H1 (cell line): ENCODE results near the gene CCDC182.

Source experiments
- BACH1 ChIP-seq: IDR thresholded peaks from 2 replicates; pipeline ENCODE4 v1.6.1; 2012; ENCODE audit warnings: low read length, improper control_type of control experiment
- EGR1 ChIP-seq: IDR thresholded peaks from 2 replicates; pipeline ENCODE4 v1.6.1; 2011; ENCODE audit warnings: low read depth, low read length, borderline replicate concordance
- GABPA ChIP-seq: IDR thresholded peaks from 2 replicates; pipeline ENCODE4 v1.6.1; 2011; ENCODE audit warnings: mild to moderate bottlenecking, low read length, moderate library complexity, borderline replicate concordance; ENCODE audit not compliant: insufficient read depth
- POLR2A ChIP-seq, 2 experiments: IDR thresholded peaks; 1 replicate in 1 of 2; 2 replicates in 1 of 2; pipeline ENCODE4 v1.6.1; 2011; ENCODE audit warnings: low read depth in 2 of 2, low read length in 2 of 2, mild to moderate bottlenecking in 2 of 2; ENCODE audit errors: control extremely low read depth in 1 of 2
- RNF2 ChIP-seq: fragments of 200-900, 300-1000 bp; sonication (generic); IDR thresholded peaks from 2 replicates; pipeline ENCODE4 v1.7.1; 2016; ENCODE audit warnings: borderline replicate concordance, low read depth, mild to moderate bottlenecking, antibody characterized with exemption, low read length; ENCODE audit not compliant: poor library complexity, severe bottlenecking; ENCODE audit errors: missing control alignments
- TBP ChIP-seq: IDR thresholded peaks from 2 replicates; pipeline ENCODE4 v1.6.1; 2011; ENCODE audit warnings: low read depth, low read length, improper control_type of control experiment
- ZNF274 ChIP-seq: IDR thresholded peaks from 2 replicates; pipeline ENCODE4 v1.7.0; 2012; ENCODE audit warnings: low read length, borderline replicate concordance; ENCODE audit errors: extremely low read depth
- TF ChIP-seq, protein P1 (sequence below), 3 experiments: IDR thresholded peaks; 1 replicate in 2 of 3; 2 replicates in 1 of 3; pipeline versions ENCODE4 v1.5.1 to v1.6.1; 2011; ENCODE audit warnings: low read length in 3 of 3, mild to moderate bottlenecking in 3 of 3, inconsistent platforms in 2 of 3, low read depth in 1 of 3, moderate library complexity in 1 of 3; ENCODE audit not compliant: insufficient read depth in 1 of 3; ENCODE audit errors: control extremely low read depth in 1 of 3
- TF ChIP-seq, protein P2 (sequence below): IDR thresholded peaks from 2 replicates; pipeline ENCODE4 v1.6.1; 2012; ENCODE audit warnings: inconsistent platforms

DNA sequence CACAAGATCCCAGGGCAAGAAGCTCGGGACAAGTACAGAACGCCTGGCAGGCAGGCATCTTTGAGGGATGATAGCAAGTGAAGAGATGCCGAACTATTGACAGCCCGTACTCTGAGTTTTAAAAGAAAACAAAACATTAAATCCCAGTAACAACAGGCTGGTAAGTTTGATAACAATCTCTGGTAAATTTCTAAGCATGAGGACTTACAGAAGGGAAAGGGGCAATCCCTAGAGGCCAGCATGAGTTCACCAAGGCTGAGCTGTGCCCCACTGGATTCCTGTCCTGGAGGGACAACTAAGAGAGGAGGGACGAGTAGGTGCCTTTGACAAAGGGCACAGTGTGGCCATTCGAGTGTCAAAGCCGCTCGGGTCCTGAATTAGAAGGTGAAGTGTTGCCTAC, 26.2 kb downstream of the CCDC182 start:
- no peak for TF ChIP-seq BACH1
- no peak for TF ChIP-seq POLR2A (IDR thresholded peaks at IDR 0.05; ENCODE audit: control extremely low read depth in 1 of 2, low read depth in 2 of 2, low read length in 2 of 2)
- no peak for TF ChIP-seq RNF2
- no peak for TF ChIP-seq GABPA
- TF ChIP-seq EGR1: no peak
- TF ChIP-seq, protein P1, sequence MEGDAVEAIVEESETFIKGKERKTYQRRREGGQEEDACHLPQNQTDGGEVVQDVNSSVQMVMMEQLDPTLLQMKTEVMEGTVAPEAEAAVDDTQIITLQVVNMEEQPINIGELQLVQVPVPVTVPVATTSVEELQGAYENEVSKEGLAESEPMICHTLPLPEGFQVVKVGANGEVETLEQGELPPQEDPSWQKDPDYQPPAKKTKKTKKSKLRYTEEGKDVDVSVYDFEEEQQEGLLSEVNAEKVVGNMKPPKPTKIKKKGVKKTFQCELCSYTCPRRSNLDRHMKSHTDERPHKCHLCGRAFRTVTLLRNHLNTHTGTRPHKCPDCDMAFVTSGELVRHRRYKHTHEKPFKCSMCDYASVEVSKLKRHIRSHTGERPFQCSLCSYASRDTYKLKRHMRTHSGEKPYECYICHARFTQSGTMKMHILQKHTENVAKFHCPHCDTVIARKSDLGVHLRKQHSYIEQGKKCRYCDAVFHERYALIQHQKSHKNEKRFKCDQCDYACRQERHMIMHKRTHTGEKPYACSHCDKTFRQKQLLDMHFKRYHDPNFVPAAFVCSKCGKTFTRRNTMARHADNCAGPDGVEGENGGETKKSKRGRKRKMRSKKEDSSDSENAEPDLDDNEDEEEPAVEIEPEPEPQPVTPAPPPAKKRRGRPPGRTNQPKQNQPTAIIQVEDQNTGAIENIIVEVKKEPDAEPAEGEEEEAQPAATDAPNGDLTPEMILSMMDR (IDR thresholded peaks at IDR 0.05; ENCODE audit: control extremely low read depth in 1 of 3, insufficient read depth in 1 of 3, low read depth in 1 of 3, low read length in 3 of 3): no peak
- no peak for TF ChIP-seq ZNF274
- TF ChIP-seq, protein P2, sequence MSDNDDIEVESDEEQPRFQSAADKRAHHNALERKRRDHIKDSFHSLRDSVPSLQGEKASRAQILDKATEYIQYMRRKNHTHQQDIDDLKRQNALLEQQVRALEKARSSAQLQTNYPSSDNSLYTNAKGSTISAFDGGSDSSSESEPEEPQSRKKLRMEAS: no peak
- TF ChIP-seq TBP: no peak
